HuH-7 (cell line): ENCODE measurements around the gene SDC1.

Experiments
- DNase-seq: peaks from one replicate; pipeline ENCODE4 v3.0.0; 2011; ENCODE audit warnings: low spot score

The SDC1 gene

DNA sequence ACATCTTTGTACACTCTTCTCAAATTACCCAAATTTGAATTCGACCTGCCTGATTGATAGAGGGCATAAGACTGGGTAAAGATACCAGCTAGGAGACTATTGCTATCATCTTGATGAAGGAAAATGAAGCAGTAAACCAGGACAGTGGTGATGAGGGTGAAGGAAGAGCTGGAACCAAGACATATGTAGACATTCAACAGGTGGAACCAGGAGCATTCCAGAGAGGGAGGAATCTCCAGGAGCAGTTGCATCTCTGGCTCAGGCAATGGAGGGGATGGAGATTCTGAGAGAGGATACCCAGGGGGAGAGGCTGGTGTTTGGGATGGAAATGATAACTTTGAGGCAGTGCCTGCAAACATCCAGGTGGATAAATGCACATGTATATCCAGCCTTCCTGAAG, 41.6 kb downstream of the SDC1 start:
- no peak for DNase-seq

DNA sequence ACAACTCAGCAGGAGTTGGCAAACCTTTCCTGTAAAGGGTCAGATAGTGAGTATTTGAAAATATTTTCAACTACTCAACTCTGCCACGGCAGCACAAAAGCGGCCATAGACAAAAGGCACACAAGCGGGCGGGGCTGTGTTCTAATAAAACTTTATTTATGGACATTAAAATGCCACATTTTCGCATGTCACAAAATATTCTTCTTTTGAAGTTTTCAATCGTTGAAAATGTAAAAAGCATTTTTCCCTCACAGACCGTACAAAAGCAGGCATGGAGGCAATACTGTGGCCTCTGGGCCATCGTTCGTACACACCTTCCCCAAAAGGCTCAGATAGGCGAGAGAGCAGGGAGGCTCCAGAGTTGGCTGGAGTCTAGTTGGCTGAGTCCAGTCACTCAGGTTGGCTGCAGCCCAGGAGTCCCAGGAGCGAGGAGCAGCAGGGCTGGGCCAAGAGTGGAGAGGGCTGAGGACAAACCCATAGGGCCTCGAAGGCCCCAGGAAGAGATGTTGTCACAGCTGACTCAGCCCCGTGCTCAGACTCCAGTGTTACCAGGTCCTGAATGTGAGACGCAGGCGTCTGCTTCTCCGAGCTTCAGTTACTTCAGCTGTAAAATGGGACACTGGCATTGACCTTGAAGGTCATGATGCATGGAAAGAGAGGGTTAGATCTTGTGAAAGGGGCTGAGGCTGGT, 42.5 kb downstream of the SDC1 start:
- DNase-seq: no peak

DNA sequence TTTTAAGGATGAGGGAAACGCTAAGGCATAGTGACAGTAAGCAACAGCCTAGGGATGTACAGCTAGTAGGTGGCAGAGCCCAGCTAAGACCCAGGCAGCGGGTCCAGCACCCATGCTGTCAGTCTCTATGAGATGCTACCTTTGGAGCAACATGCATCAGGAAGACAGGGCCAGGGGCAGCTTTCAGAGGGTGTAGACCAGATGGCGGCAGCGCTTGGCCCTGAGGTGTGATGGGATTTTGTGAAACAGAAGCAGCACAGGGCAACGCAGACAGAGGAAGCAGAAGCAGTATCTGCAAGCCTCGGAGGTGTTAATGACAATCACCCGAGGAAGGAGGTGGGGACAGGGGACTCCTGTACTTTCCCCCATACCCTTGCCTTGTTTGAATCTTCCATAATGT, 43.2 kb downstream of the SDC1 start:
- DNase-seq: no peak

DNA sequence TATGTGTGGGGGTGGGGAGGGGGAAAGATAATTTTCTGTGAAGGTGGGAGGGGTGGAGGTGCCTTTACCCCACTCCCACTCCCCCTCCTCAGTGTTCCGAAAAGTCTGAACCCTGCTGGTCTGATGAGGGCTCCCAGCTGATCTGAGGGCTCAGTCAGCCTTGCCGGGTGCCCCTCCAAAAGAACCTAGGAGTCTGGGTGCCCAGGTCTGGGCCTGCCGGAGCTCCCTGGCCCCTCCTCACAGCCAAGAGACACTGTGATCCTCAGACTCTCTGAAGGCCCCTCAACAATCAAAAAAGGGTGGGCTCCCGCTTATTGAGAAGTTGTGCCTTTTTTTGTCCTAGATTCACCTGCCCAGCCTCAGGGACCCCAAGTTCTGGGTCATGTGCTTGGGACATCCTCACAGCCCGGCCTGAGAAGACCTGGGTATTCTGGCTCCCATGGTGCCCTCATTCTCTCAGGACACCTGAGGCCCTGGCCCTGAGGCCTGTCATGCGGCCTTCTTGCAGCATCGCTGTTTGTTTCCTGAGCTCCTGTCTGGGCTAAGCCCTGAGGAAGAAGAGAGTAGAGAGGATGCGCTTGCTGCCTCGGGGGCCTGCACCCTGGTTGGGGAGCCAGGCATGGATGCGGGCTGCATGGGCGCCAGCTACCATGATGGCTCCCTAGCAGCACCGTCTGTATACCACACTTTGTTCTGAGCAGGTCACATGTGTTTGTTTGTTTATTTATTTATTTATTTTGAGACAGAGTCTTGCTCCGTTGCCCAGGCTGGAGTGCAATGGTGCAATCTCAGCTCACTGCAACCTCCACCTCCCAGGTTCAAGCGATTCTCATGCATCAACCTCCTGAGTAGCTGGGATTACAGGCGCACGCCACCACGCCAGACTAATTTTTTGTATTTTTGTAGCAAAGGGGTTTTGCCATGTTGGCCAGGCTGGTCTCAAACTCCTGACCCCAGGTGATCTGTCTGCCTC, 44.0 kb downstream of the SDC1 start:
- DNase-seq: no peak

DNA sequence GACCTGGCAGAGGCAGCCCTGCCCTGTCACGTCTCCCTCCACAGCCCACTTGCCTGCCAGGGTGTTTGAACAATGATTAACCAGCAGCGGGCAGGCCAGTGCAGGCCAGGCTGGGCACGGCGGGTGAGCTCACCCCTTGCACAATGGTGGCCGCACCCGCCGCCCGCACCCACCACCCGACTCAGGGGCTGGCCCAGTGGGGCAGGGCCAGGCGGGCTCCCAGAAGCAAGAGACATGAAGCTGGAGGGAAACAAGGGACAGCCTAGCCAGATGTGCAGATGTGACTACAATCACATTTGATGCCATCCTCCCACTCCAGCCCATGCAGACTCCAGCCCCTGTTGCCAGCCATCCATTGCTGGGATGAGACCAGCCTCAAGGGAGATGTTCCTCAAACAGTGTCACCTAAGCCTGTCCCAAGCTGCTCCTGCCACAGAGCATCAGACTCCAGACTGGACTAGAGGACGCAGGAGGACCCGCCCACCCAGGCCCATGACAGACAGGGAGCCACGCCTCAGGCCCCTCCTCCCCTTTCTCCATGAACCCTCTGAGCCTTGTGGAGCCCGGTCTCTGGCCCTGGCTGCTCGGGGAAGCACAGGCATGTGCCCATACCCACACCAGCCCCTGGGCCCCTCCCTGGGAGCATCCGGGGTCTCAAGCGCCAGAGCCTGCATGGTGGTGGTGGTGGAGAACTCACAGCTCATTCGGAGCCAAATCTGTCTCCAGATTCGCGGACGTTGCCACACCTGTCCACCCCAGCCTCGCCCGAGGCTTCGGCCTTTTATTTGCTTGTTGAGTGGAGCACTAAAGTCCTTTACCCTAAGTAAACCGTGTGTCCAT, 45.0 kb downstream of the SDC1 start:
- DNase-seq: peak; percentile 84

DNA sequence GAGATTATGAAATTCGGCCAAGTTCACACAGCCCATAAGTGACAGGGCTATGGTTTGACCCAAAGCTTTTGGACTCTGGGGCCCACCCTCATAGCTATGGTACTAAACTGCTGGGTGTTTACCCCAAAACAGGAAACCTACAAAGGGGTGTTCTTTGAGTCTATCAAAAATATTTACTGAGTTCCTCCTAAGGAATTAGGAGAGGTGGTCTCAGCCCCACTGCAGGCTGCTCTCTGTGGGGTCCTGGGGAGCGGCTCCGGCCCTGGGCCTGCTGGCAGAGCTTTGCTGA, 45.5 kb downstream of the SDC1 start:
- DNase-seq: no peak

GRCh38 chr2:20178666-20179465, 46.1 kb downstream of the SDC1 start:
- no peak for DNase-seq

DNA sequence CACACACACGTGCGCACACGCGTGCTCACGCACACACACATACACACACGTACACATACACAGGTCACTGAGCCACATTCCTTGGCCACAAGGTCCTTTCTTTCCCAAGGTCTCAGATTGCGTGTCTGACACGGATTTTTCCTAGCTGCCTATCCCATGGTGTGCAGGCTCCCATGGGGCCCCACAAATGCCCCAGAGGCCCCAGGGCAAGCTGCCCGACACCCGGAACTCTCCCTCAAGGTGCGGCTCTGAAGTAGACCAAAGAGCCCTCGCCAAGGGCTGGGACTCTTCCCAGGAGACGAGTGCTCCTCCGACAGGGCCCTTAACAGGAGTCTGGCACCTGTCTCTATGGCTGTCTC, 46.7 kb downstream of the SDC1 start:
- DNase-seq: no peak

DNA sequence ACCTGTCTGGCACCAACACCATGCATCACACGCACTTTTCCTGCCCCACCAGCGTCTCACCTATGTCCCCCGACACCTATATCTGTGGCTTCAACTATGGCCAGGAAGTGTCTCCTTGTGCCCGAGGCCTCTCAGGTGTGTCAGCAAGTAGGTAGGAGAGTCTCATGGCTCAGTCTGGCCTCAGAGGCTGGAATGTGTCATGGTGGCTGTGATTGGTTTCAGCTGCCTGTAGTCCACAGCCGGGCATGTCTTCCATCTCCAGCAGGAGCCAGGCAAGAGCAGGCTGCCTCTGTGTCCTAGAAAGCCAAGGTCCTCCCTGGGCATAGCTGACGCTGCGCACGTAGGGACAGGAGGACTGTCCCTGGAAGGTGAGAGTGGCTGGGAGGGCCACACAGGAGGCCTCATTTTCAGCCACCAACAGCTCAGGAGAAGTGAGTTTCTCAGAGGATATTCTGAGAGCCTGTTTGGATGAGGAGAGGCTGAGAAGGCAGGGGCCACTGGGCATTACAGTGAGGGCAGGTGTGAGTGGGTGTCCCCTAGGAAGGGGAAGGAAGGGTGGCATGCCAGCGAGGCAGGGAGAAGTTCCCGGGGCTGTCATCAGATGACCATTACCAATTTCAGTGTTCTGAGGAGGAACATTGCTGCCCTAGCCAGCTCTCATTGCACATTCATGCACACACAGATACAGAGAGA, 47.2 kb downstream of the SDC1 start:
- DNase-seq: no peak

DNA sequence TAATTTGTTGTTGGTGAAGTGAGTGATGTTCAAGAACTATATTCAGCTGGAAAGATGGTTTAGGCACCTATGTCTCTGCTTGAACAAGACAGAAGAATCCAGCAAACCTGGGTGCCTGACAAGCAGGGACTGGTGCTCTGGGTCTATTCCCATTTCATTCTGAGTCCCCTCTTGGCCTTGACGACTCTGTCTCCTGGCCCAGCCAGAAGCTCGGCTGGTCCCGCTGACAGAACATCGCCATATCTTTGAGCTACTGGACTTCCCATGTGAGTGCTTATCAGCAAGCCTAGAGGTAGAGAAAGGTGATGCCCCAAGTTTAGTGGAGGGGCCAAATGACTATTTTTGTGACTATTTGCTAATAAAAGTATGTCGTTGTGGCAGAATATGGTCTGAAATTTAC, 48.2 kb downstream of the SDC1 start:
- DNase-seq: no peak

DNA sequence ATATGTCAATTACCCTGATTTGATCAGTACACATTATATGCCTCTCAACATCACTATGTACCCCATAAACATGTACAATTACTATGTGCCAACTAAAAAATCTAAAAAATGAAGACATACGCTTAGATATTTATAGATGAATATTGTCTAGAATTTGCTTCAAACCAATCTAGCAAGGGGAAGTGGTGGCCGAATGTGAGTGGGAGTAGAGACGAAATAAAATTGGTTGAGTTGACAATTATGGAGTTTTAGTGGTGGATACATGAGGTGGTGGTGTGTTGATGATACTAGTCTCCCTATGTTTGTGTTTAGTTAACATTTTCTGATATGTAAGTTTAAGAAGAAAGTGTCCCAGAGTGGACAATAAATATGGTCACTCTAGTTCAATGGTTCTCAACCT, 49.0 kb downstream of the SDC1 start:
- DNase-seq: no peak

GRCh38 chr2:20175267-20175666, 49.7 kb downstream of the SDC1 start:
- no peak for DNase-seq

- no peak for DNase-seq
These were observed 50.5 kb downstream of the SDC1 start for GRCh38 chr2:20174410-20174809.

DNA sequence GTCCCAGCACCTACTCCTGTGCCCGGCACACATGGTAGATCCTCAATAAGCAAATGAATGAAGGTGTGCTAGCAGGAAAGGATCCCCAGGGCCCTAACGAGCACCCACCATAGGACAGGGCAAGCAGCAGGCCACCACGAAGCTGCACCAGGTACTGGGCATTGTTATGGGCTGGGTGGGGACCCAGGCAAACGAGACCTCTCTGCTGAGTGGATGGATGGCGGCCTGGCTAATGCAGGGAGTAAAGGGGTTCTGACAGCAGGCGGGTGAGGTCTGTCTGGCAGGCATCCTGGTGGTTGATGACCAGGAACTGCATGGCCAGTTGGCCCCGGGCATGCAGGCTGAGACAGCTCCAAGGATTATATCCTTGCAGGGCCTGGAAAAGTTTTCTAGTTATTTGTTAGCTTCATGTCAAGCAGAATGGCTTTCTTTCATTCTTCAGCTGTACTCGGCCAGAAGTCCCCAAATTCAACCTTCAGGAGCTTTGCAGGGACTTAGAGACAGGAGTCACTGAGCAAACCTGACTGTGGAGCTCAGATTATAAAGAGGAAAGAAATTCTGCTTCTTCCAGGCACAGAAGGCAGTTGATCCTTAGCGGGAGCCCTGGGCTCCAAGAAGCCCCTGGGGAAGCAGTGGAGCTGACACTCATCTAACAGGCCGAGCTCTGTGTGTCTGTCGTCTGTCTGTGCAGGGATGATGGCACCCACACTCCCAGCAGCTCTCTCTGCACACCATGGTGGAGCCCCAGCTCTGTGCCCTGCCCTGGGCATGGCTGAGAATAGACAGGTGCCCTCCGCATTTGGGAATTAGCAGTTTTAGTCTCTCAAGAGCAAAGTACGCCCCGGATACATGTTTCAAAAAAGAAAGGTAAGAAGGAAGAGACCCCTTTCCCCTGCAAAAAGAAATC, 51.2 kb downstream of the SDC1 start:
- no peak for DNase-seq

DNA sequence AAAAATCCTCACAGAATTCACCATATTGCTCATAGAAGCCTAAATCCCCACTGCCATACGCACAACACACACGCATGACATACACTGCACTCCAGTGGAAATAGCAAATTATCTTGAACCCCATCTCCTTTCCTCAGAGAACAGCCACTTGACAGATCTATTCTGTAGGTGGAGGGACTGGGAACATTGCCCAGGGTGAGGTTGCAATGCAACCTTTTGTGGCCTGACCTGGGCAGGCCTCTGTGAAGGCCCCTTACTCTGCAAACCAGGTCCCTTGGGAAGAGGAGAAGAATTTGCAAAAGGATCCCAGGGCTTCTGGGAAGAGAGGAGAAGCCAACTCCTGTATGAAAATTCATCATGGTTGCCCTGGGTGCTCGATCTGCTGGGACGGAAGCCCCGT, 51.9 kb downstream of the SDC1 start:
- no peak for DNase-seq

- no peak for DNase-seq
These were observed 52.5 kb downstream of the SDC1 start for GRCh38 chr2:20172273-20173055.

DNA sequence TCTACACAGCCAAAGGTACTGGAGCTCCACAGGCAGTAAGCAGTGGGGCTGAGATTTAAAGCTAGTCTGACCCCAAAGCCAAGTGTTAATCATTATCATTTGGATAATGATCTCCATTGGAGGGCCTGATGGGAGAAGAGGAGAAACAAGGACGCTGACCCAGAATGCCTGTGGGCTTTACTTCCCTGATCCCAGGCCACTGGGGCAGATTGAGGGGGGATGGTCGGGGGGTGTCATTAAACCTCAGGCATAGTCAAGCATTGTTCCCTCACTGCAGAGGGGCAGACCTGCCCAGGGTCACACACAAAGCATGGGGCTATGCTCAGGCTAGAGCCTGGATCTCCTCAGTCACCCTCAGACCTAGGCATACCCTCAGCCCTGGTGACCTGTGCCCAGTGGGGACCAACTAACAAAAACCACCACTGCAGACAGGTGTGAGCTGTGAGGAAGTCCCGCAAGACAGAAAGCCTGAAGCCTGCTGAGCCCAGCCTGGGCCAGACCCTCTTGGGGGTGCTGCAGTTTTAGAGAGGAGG, 53.4 kb downstream of the SDC1 start:
- no peak for DNase-seq

- no peak for DNase-seq
These were observed 54.2 kb downstream of the SDC1 start for GRCh38 chr2:20170704-20171250.
